NCI-H2227 (cell line): Measurements from ENCODE around the gene SETX.

Source experiments
- DNase-seq: peaks from one replicate; lab custom pipeline; 2025; ENCODE audit not compliant: unreplicated experiment; lab: John Stamatoyannopoulos, UW

Gene SETX

GRCh38 chr9:132364068-132364467, 9.3 kb upstream of the SETX start:
- DNase-seq: no peak

GRCh38 chr9:132357764-132358163, 3.0 kb upstream of the SETX start:
- no peak for DNase-seq

- DNase-seq: no peak
Measured at GRCh38 chr9:132356324-132356924, 1.6 kb upstream of the SETX start.

GRCh38 chr9:132351404-132352045, 3.3 kb downstream of the SETX start:
- DNase-seq: no peak

GRCh38 chr9:132350861-132351315, 3.9 kb downstream of the SETX start:
- no peak for DNase-seq

GRCh38 chr9:132348676-132349075, 6.1 kb downstream of the SETX start:
- no peak for DNase-seq

- DNase-seq: no peak
Measured at GRCh38 chr9:132346177-132346576, 8.6 kb downstream of the SETX start.

GRCh38 chr9:132341177-132341840, 13.5 kb downstream of the SETX start:
- no peak for DNase-seq

GRCh38 chr9:132334364-132334763, 20.4 kb downstream of the SETX start:
- no peak for DNase-seq

- no peak for DNase-seq
Measured at GRCh38 chr9:132333556-132333955, 21.2 kb downstream of the SETX start.

- no peak for DNase-seq
Measured at GRCh38 chr9:132328580-132328979, 26.2 kb downstream of the SETX start.

- no peak for DNase-seq
Measured at GRCh38 chr9:132327537-132327936, 27.2 kb downstream of the SETX start.

- no peak for DNase-seq
Measured at GRCh38 chr9:132324425-132324824, 30.4 kb downstream of the SETX start.

GRCh38 chr9:132319421-132320110, 35.2 kb downstream of the SETX start:
- DNase-seq: no peak

GRCh38 chr9:132312873-132313272, 41.9 kb downstream of the SETX start:
- DNase-seq: no peak

- DNase-seq: no peak
Measured at GRCh38 chr9:132312426-132312825, 42.4 kb downstream of the SETX start.

- no peak for DNase-seq
Measured at GRCh38 chr9:132311978-132312377, 42.8 kb downstream of the SETX start.

- no peak for DNase-seq
Measured at GRCh38 chr9:132309056-132309455, 45.7 kb downstream of the SETX start.

- no peak for DNase-seq
Measured at GRCh38 chr9:132301521-132301920, 53.3 kb downstream of the SETX start.

- DNase-seq: no peak
Measured at GRCh38 chr9:132299221-132299620, 55.6 kb downstream of the SETX start.

GRCh38 chr9:132295181-132295580, 59.6 kb downstream of the SETX start:
- DNase-seq: no peak
